HG03342 (cell line): Measurements from ENCODE around the gene ITSN1.
"Not testable (repeated sequence)": the region's sequence is repeated elsewhere in the genome, so short reads cannot be mapped to it uniquely, and the experiment has no call there.

Source experiments
- ATAC-seq: cut with Tn5 transposase; IDR thresholded peaks from one replicate; pipeline ENCODE4 v1.9.1; 2021; ENCODE audit warnings: mild to moderate bottlenecking, moderate library complexity; ENCODE audit not compliant: unreplicated experiment

Gene ITSN1

DNA sequence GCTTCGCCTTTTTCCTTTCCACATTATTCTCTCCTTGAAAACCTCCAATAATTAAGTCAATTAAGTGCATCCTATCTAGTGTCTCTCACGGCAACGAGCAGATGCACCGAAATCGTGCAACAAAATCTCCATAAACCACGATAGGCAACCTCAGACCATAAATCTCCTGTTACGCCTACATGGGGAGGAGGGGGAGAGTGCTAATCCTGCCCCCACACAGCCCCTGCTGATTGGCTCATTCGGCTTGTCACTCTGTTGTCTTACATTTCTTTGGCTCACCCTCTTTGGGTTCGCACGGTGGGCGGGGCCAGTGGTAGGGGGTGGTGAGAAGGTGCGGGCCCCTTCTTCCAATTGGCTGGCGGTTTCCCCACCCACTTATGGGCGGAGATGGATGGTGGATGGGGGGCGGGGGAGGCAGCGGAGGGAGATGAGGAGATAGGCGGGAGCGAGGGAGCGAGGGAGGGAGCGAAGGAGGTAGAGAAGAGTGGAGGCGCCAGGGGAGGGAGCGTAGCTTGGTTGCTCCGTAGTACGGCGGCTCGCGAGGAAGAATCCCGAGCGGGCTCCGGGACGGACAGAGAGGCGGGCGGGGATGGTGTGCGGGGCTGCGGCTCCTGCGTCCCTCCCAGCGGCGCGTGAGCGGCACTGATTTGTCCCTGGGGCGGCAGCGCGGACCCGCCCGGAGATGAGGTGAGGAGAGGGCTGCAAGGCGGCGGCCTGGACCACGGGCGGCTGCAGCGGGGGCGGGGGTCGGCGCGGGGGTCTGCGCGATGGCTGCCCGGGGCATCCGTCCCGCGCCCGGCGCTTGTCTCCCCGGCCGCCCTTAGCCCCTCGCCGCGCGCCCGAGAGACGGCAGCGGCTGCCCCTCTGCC, at the start of gene ITSN1:
TSS of gene ITSN1 (plus strand) at position 475 of the 869 bp plus-strand sequence. CDS start 76,328 bp downstream, outside the sequence.
- ATAC-seq = peak; percentile 84

- no peak for ATAC-seq
Observed at GRCh38 chr21:33598051-33598450, 44.2 kb upstream of the ITSN1 start.

- no peak for ATAC-seq
Observed at GRCh38 chr21:33608559-33608958, 33.7 kb upstream of the ITSN1 start.

DNA sequence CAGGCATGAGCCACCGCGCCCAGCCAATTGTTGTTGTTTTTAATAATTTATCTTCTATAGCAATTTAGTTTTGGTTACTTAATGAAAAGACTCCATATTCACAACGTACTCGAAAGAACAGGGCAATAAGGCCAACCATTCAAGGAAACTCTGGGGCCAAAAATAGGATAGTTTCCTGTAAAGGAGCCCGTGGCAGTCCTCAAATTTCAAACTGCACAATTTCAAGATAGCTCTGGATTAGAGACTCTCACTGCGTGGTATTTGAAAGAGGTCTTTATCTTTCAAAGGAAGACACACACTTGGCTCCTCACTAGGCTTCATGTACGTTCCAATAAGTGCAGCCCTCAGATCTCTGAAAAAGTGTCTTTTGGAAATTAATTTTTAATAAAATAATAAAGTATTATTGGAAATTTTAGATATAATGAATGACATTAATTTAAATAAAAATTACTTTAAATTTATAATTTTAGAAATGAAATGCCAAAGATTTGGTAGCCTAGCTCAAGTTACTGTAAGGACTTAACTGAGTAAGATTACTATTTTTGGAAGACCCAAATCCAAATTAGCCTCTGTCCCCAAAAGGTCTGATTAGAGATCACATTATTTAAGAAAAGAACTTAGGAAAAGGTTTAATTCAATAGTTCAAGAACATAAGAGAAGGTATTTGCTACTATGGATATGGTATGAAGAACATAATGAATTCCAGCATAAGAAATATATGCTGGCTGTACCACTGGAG, 31.1 kb upstream of the ITSN1 start:
- no peak for ATAC-seq

- ATAC-seq = not testable (repeated sequence)
Observed at GRCh38 chr21:33617565-33617964, 24.7 kb upstream of the ITSN1 start.

DNA sequence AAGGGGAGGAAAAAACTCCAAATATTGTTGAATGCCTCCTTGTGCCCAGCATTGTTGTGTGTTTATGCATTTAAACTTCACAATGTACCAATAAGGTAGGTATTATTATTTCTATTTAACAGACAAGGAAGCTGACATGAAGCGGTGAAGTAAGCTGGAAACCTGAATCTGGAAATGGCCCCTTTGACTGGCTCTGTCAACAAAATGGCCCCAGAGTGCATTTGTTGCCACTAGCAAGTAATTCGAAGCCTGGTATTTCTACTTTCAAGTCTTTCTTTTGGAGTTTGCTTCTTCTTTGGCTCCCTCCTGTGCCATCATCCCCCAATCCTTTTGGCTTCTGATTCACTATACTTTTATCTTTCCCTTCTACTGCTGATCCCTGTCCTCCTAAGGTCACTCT, 23.9 kb upstream of the ITSN1 start:
- ATAC-seq = no peak

GRCh38 chr21:33619726-33620125, 22.6 kb upstream of the ITSN1 start:
- ATAC-seq = no peak

DNA sequence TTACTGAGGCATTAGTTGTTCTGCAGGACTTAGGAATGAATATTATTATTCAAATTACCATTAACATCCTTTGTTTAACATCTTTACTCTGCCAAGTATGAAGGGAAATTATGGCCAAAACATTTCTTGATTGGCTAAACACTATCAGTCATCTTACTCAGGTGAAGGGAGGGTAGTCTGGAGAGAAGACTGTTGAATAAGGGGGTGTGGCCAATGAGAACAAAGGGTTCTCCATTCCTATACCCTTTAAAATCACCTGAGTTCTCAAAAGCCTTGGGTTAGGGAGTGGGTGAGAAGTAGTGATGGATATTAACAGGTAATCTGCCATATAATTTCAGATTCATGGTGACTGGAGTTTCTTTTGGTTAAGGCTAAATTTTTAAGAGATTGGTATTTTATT, 20.0 kb upstream of the ITSN1 start:
- ATAC-seq = no peak

- ATAC-seq = not testable (repeated sequence)
Observed at GRCh38 chr21:33626151-33626550, 16.1 kb upstream of the ITSN1 start.

- ATAC-seq = no peak
Observed at GRCh38 chr21:33634254-33634653, 8.0 kb upstream of the ITSN1 start.

GRCh38 chr21:33640697-33641351, 1.5 kb upstream of the ITSN1 start:
- no peak for ATAC-seq

DNA sequence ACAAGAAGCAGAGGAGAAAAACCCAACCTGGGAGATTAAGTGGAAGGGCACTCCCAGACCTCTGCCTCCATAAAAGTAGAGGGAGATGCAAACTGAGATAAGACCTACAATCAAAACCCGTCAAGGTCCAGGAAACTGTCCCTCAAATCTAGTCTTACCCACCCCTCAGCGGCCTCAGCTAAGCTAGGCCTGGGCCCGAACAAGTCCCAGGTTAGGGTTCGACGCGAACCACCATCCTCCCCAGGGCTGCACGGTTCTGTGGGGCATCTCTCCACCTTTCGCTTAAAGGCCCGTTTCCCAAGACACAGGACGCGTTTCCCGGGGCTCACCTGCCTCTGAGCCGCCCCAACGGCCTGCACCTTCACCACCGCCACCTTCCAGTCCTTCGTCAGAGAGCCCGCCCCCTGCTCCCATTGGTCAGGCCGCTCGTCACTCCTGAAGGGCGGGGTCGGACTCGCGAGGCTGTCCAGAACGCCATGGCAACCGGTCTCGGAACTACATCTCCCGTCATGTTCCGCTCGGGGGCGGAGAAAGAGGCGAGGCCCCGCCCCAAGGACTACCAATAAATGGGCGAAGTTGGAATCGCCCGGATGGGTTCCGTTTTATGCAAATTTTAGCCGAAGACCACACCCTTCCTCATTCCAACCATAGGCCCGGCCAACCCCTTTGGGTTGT, 812 bp upstream of the ITSN1 start, which contains the start of gene CRYZL1:
TSS of gene CRYZL1 (minus strand) at position 390 of the 675 bp plus-strand sequence. CDS start 10,190 bp downstream, outside the sequence.
- peak; percentile 79 for ATAC-seq

DNA sequence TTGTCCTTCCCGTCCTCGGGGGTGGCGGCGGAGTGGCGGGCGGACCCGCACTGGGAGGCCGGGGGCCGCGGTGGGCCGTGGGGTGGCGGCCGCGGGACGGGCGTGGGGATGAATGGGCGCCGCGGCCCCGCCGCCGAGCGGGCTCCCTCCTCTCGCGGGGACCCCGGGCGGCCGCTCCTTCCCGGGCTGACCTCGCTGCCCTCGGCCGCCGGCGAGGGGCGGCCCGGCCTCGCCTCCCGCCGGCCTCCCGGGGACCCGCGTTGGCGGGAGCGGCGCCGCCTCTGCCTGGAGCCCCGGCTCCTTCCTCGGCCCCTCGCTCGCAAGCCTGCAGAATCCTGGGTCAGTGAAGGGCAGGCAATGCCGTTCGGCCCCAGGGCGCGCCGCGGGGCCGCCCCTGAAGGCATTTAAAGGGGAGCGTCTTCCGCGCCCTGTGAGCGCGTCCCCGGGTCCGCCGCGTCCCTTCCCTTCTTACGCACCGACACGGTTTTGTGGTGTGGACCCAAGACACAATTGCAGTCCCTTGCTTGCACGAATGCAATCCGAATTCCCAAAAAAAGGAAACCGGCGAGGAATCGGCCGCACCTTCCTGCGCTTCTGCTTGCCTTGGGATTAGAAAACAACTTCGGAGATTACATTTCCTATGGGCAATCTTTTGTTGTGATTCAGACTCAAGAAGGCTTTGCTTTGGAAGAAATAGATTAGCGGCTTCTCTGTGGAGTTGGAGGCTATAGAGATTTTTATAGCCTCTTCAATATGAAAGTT, 776 bp downstream of the ITSN1 start:
- ATAC-seq = no peak

DNA sequence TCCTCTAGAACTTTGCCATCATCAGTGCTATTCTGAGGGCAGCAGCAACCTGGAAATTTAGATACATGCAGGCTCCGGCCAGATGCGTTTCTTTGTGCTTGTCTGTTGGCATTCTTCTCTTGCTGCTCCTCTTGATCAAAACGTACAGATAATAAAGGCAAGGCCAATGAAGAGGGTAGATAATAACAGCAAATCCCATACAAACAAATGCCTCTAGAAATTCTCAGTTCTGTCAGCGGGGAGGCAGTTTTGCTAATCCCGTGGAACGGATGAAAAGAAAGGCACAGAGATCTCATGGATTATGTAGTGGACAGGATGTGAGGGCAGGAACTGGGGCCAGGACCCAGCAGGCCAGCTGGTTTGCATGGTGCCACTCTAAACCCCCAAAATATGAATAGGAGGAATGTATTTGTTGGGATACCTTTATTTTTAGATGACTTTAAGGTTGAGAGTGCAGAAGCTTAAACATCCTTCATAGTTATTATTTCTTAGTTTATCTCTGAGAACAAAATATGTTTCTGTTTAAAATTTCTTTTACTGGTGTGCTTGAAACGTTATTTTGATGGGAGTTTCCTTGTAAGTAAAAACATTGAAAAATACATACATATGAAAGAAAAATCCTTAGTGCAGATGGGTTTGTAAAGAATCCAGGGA, 1.5 kb downstream of the ITSN1 start:
- ATAC-seq = no peak

DNA sequence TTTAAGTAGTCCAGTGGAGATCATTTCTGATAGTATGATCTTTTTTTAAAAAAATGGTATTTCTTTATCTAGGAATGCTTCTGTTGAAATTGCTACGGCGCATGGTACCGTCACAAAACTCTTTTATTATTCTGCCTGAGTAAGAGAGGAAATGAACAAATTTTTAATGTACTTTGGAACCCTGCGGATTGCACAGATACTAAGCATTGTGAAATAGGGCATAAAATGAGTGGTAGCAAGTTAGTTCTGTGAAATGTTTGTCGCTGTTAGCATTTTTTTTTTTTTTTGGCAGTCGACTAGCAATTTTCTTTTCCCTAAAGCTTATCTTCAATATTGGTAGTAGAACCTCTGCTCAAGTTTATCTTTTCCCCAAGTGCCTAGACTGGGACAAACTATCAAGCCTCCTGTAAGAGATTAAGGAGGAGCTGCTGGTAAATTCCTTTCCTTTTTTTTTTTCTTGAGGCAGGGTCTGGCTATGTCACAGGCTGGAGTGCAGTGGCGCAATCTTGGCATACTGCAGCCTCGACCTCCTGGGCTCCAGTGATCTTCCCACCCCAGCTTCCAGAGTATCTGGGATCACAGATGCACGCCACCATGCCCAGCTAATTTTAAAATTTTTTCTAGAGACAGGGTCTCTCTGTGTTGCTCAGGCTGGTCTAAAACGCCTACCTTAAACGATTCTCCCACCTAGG, 2.2 kb downstream of the ITSN1 start:
- no peak for ATAC-seq

DNA sequence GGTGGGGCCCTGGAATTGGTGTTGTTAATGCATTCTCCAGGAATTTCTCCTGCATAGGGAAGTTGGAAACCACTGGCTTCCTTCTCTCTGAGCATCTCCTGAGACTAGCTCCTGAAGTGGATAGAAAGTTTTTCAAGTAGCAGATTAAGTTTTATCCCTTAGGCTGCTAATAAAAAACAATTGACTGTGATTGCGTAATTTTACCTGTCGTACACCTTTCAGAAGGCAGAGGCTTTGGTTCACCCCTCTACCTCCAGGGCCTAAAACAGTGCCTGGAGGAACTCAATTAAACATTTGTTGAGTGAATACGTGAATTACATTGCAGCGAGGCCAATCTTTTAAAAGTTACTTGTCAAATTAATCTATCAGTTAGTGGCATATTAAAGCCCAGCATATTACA, 3.4 kb downstream of the ITSN1 start:
- no peak for ATAC-seq

- ATAC-seq = no peak
Observed at GRCh38 chr21:33647587-33647986, 5.3 kb downstream of the ITSN1 start.

- ATAC-seq = no peak
Observed at GRCh38 chr21:33648555-33648954, 6.3 kb downstream of the ITSN1 start.

DNA sequence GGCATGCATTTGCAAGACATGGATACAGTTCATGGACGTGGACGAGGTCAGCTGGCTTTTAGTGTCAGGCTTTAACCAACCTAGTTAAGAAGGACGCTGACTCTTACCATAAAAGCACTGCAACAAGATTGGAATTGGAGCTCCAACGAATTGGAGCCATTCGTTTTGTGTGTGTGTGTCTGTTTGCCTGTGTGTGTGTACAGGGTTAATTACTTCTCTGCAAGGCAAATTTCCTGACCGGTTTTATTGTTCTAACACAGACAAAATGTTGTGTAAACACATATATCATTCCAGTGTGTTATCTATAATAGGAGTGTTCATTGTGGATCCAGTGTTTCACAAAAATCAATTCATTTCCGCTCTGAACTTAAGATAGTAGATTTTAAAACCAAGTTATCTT, 7.9 kb downstream of the ITSN1 start:
- ATAC-seq = no peak
